HUES64 (cell line): ENCODE data around the gene PDE3B.
"Not testable (repeated sequence)": the region's sequence is repeated elsewhere in the genome, so short reads cannot be mapped to it uniquely, and the experiment has no call there.

ENCODE experiments used
- H3K27ac ChIP-seq: 2 replicates; pipeline ENCODE4 v1.7.0; 2013; ENCODE audit warnings: low read depth, low read length, inconsistent platforms
- H3K27me3 ChIP-seq: 2 replicates; pipeline ENCODE4 v1.6.1; 2013; ENCODE audit warnings: mild to moderate bottlenecking, low read length; ENCODE audit not compliant: insufficient read depth
- H3K36me3 ChIP-seq: 2 replicates; pipeline ENCODE4 v1.6.1; 2013; ENCODE audit warnings: mild to moderate bottlenecking, low read length; ENCODE audit not compliant: insufficient read depth
- H3K4me1 ChIP-seq: 2 replicates; pipeline ENCODE4 v1.6.1; 2013; ENCODE audit warnings: mild to moderate bottlenecking, low read length, moderate library complexity; ENCODE audit not compliant: insufficient read depth
- H3K4me3 ChIP-seq: 2 replicates; pipeline ENCODE4 v1.5.1; 2013; ENCODE audit warnings: mild to moderate bottlenecking, low read length, moderate library complexity
- H3K9ac ChIP-seq: 2 replicates; pipeline ENCODE4 v1.6.1; 2013; ENCODE audit warnings: mild to moderate bottlenecking, low read depth, low read length
- H3K9me3 ChIP-seq: 2 replicates; pipeline ENCODE4 v1.6.1; 2013; ENCODE audit warnings: low read depth, low read length; ENCODE audit not compliant: insufficient read depth
- WGBS: fragments of 150-250, 120-280 bp; methylation state at CpG from one replicate; pipeline ENCODE4 v1.1.7; 2013; ENCODE audit warnings: missing lambda C conversion rate; 5-methylcytosine and 5-hydroxymethylcytosine counted together

Gene PDE3B

DNA sequence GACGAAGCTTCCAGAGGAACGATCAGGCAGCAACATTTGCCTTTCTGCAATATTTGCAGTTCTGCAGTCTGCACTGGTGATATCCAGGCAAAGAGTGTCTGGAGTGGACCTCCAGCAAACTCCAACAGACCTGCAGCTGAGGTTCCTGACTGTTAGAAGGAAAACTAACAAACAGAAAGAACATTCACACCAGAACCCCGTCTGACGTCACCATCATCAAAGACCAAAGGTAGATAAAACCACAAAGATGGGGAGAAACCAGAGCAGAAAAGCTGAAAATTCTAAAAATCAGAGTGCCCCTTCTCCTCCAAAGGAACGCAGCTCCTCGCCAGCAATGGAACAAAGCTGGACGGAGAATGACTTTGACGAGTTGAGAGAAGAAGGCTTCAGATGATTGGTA lies 134.9 kb downstream of the PDE3B start:
- 97% methylated on average over 8 of the region's 8 CpGs for WGBS
- not testable (repeated sequence) for H3K9me3 ChIP-seq, H3K27ac ChIP-seq, H3K27me3 ChIP-seq, H3K9ac ChIP-seq, H3K4me1 ChIP-seq, H3K4me3 ChIP-seq, H3K36me3 ChIP-seq

DNA sequence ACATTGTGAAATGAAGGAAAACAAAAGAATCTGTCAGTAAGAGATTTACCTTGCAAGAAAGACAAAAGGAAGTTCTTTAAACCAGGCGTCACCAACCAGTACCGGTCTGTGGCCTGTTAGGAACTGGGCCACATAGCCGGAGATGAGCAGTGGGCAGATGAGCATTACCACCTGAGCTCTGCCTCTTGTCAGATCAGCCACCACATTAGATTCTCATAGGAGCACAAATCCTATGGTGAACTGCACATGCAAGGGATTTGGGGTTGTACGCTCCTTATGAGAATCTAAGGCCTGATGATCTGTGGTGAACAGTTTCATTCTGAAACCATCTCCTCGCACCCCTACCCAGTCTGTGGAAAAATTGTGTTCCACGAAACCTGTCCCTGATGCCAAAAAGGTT lies 140.2 kb downstream of the PDE3B start:
- H3K4me3 ChIP-seq = no peak overlapping the region
- no peaks in the 10 kb centered on the region for H3K4me1 ChIP-seq
- H3K9me3 ChIP-seq = no peaks in the 10 kb centered on the region
- H3K36me3 ChIP-seq = no peaks in the 10 kb centered on the region
- no peaks in the 10 kb centered on the region for H3K27me3 ChIP-seq
- 97% methylated on average over 6 of the region's 6 CpGs for WGBS
- H3K27ac ChIP-seq = no peak overlapping the region
- no peak overlapping the region for H3K9ac ChIP-seq

DNA sequence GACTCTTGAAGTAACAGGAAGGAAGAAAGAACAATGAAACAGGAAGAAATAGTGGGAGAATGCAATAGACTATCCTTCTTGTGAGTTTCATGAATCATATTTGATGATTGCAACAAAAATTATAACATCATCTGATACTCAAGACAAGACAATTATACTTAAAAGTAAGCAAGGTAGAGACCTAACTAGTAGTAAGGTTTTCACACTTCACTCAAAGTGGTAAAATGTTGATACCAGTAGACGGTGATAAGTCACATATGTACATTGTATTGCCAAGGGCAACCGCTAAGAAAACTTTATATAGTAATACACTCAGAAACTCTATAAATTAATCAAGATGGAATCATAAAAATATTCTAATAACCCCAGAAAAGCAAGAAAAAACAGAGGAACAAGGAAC lies 140.6 kb downstream of the PDE3B start:
- 100% methylated on average over 1 of the region's 2 CpGs for WGBS
- Histone ChIP-seq H3K9me3 (no peaks in the 10 kb centered on the region), H3K9ac (no peak overlapping the region), H3K4me3 (no peak overlapping the region), H3K27ac (no peak overlapping the region), H3K4me1 (no peaks in the 10 kb centered on the region), H3K36me3 (no peaks in the 10 kb centered on the region), H3K27me3 (no peaks in the 10 kb centered on the region)

DNA sequence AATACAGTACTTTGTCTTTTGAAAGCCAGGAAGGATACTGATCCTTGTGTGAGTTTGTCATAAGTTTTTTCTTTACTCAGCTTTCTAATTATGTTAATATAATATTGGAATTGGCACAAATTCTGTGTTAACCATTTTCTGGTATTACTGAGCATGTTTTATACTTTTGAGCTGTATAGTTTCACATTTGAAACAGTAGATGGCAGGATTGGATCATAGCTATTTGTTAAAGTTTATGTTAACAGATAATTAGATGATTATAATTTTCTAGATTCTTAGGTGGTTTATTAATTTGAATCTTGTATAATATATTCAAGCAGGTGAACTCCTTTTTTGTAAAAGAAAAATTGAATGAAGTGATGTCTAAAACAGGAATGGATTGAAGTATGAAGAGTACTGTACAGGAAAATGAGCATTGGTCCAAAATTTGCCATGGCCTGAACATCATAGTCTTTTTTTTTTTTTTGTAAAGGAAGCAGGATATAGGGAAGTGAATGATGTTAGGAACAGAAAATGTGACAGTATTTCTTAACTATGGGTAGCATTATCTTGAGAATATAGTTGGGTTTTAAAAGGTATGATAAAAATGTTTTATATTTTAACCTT lies 146.4 kb downstream of the PDE3B start:
- no peaks in the 10 kb centered on the region for H3K36me3 ChIP-seq

DNA sequence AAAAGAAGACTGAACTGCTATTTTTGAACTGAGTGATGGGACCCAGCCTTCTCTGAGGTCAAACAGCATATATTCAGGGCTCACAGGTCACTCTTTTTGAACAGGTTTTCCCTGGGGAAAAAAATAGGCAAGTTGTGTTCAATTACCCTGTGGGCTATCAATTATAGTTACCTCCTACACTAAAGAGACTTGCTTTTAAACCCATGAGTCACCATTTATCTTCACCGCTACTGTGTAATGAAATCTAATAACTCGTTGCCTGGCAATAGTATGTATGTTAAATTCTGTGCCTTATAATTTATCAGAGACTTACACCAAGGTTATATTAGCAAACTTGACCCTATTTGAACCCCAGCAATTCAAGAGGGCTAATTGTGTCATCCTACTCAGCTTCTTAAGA lies 149.9 kb downstream of the PDE3B start:
- no peak overlapping the region for H3K27ac ChIP-seq
- H3K27me3 ChIP-seq = no peaks in the 10 kb centered on the region
- no peak overlapping the region for H3K9ac ChIP-seq
- no peaks in the 10 kb centered on the region for H3K36me3 ChIP-seq
- 83% methylated on average over 1 of the region's 2 CpGs for WGBS
- H3K4me3 ChIP-seq = no peak overlapping the region
- H3K9me3 ChIP-seq = no peaks in the 10 kb centered on the region
- H3K4me1 ChIP-seq = no peaks in the 10 kb centered on the region

More for the DNA sequence above, 146.4 kb downstream of the PDE3B start:
- Histone ChIP-seq H3K4me3 (no peak overlapping the region), H3K4me1 (no peaks in the 10 kb centered on the region), H3K27me3 (no peaks in the 10 kb centered on the region), H3K9me3 (no peaks in the 10 kb centered on the region), H3K27ac (no peak overlapping the region), H3K9ac (no peak overlapping the region)

DNA sequence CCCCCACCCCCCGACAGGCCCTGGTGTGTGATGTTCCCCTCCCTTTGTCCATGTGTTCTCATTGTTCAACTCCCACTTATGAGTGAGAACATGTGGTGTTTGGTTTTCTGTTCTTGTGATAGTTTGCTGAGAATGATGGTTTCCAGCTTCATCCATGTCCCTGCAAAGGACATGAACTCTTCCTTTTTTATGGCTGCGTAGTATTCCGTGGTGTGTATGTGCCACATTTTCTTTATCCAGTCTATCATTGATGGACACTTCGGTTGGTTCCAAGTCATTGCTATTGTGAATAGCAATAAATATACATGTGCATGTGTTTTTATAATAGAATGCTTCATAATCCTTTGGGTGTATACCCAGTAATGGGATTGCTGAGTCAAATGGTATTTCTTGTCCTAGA lies 152.4 kb downstream of the PDE3B start:
- H3K27me3 ChIP-seq, H3K4me1 ChIP-seq, H3K4me3 ChIP-seq, H3K9ac ChIP-seq, H3K27ac ChIP-seq, H3K36me3 ChIP-seq, H3K9me3 ChIP-seq: not testable (repeated sequence)
- 98% methylated on average over 4 of the region's 4 CpGs for WGBS

DNA sequence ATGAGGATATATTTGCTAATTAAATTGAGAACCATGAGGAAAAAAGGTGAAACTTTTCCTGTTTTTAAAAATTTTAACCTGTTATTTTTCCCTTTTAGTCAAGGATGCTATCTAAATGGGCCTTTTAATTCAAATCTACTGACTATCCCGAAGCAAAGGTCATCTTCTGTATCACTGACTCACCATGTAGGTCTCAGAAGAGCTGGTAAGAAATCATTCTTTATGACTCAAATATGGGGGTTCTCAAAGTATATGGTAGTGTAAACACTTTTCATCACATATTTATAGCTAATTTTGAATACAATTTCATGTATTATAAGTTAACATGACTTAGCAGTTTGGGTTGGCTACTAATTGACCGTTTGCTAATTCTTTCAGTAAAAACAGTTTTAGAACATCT lies 160.2 kb downstream of the PDE3B start:
- no peaks in the 10 kb centered on the region for H3K36me3 ChIP-seq
- H3K4me3 ChIP-seq = no peak overlapping the region
- no peak overlapping the region for H3K27ac ChIP-seq
- 86% methylated on average over 1 of the region's 2 CpGs for WGBS
- no peaks in the 10 kb centered on the region for H3K9me3 ChIP-seq
- no peaks in the 10 kb centered on the region for H3K4me1 ChIP-seq
- no peak overlapping the region for H3K9ac ChIP-seq
- no peaks in the 10 kb centered on the region for H3K27me3 ChIP-seq

DNA sequence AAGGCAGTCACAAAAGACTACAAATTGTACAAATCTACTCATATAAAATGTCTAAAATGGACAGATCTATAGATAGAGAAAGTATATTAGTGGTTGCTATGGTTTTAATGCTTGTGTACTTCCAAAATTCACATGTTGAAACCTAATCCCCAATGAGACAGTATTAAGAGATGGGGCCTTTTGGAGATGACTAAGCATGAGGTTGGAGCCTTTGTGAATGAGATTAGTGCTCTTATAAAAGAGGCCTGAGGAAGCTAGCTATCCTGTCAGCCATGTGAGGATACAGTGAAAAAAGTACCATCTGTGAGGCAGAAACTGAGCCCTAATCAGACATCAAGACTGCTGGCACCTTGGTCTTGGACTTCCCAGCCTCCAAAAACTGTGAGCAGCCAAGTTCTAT lies 165.9 kb downstream of the PDE3B start:
- no peaks in the 10 kb centered on the region for H3K27me3 ChIP-seq
- no peaks in the 10 kb centered on the region for H3K9me3 ChIP-seq
- no peak overlapping the region for H3K27ac ChIP-seq
- no peaks in the 10 kb centered on the region for H3K4me1 ChIP-seq
- no peak overlapping the region for H3K9ac ChIP-seq
- no peaks in the 10 kb centered on the region for H3K36me3 ChIP-seq
- no peak overlapping the region for H3K4me3 ChIP-seq

DNA sequence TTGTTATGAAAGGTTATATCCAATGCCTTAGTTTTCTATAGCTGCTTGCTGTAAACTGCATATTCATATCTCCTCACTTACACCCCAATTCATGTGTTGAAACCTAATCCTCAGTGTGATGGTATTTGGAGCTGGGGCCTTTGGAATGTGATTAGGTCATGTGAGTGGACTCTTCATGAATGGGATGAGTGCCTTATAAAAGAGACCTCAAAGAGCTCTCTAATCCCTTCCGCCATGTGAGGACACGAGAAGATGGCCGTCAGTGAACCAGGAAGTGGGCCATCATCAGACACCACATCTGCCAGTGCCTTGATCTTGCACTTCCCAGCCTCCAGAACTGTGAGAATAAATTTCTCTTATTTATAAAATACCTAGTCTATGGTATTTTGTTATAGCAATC lies 169.2 kb downstream of the PDE3B start:
- no peaks in the 10 kb centered on the region for H3K4me1 ChIP-seq
- H3K9me3 ChIP-seq = no peaks in the 10 kb centered on the region
- no peaks in the 10 kb centered on the region for H3K27me3 ChIP-seq
- WGBS = 93% methylated on average over 3 of the region's 3 CpGs
- no peak overlapping the region for H3K9ac ChIP-seq
- no peak overlapping the region for H3K27ac ChIP-seq
- H3K4me3 ChIP-seq = no peak overlapping the region
- no peaks in the 10 kb centered on the region for H3K36me3 ChIP-seq

DNA sequence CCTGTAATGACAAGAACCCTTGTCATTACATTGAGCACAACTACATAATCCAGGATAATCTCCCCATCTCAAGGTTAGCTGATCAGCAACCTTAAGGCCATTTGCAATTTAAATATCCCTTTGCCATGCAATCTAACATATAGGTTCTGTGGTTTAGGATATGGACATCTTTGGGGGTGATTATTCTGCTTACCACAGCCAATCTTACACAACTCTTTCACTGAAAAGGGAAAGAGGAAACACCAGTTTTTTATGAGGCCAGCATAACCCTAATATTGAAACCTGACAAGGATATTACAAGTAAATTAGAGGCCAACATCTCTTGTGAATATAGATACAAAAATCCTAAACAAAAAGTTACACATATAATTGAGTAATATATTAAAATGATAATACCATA lies 169.9 kb downstream of the PDE3B start:
- Histone ChIP-seq H3K9me3 (no peaks in the 10 kb centered on the region), H3K4me3 (no peak overlapping the region), H3K4me1 (no peaks in the 10 kb centered on the region), H3K36me3 (no peaks in the 10 kb centered on the region), H3K9ac (no peak overlapping the region), H3K27me3 (no peaks in the 10 kb centered on the region), H3K27ac (no peak overlapping the region)

DNA sequence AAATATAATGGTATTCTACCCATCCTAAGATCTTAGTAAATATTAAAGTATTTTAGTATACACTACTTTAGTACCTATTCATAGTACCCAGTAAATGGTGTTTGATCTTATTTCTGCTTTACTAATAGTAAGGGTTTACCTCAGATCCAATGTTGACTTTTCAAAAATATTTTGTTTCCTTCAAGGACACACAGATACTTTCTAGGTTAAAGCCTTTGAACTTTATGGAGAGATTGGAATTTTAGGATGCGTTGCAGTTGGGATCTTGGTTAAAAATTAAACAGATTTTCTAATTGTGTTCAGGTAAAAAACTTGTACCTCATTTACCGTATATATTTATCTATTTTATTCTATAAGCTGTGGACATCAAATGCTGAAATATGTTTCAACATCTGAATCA lies 175.2 kb downstream of the PDE3B start:
- H3K4me3 ChIP-seq = no peak overlapping the region
- no peaks in the 10 kb centered on the region for H3K4me1 ChIP-seq
- no peaks in the 10 kb centered on the region for H3K36me3 ChIP-seq
- no peaks in the 10 kb centered on the region for H3K27me3 ChIP-seq
- no peak overlapping the region for H3K9ac ChIP-seq
- H3K9me3 ChIP-seq = no peaks in the 10 kb centered on the region
- H3K27ac ChIP-seq = no peak overlapping the region
- WGBS = 100% methylated on average over 1 of the region's 2 CpGs

DNA sequence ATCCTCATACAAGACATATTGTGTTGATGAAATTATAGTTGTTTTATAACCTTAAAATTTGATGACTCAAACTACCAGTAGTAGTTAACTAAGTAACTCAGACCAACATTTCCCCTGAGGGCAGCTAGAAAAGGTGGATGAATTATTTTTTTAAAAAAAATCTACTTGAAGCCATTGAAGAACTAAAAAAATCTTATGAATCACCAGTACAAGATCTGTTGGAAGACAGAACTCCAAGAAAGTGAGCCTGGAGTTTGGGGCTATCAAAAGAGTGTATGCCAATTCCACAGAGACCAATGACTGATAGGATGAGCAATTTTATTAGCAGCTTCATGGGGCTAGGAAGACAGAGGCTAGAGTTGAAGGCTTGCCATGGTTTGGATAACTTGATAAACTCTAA lies 176.0 kb downstream of the PDE3B start:
- H3K9me3 ChIP-seq = no peaks in the 10 kb centered on the region
- H3K4me3 ChIP-seq = no peak overlapping the region
- H3K27ac ChIP-seq = no peak overlapping the region
- H3K36me3 ChIP-seq = no peaks in the 10 kb centered on the region
- no peak overlapping the region for H3K9ac ChIP-seq
- no peaks in the 10 kb centered on the region for H3K4me1 ChIP-seq
- H3K27me3 ChIP-seq = no peaks in the 10 kb centered on the region
